Femur (tissue), 1 donor: Measurements from ENCODE around the gene HDAC7.

Experiments
- DNase-seq: peaks from one replicate; pipeline ENCODE4 v3.0.0-alpha.2; 2017

The HDAC7 gene

GRCh38 chr12:47819896-47820630, at the start of gene HDAC7:
Gene HDAC7, minus strand, starts transcription at chr12:47819903. Its CDS starts 118 bp downstream, at chr12:47819785.
- DNase-seq, result peak; percentile 91

DNA sequence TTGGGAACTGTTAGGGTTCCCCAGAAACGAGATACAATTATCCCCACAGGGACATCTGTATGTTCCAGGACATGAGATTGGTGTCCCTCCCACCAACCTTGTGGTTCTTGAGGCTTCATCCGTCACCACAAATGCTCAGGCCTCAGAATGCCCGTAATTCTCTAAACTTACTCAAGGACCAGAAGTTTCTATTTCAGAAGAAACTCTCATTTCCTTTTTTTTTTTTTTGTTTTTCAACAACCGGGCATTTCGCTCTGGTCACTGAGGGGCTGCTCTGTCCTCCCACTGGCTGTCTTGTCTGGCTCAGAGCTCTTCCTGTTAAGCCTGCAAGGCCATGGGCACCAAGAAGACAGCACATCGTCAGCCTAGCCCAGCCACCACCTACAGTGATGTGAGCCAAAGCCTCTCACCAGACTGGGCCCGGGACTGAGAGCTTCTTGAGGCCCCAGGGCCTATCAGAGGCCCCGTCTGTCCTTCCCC, 48.9 kb upstream of the HDAC7 start:
- DNase-seq, result no peak

GRCh38 chr12:47868041-47868440, 48.3 kb upstream of the HDAC7 start:
- DNase-seq, result no peak

DNA sequence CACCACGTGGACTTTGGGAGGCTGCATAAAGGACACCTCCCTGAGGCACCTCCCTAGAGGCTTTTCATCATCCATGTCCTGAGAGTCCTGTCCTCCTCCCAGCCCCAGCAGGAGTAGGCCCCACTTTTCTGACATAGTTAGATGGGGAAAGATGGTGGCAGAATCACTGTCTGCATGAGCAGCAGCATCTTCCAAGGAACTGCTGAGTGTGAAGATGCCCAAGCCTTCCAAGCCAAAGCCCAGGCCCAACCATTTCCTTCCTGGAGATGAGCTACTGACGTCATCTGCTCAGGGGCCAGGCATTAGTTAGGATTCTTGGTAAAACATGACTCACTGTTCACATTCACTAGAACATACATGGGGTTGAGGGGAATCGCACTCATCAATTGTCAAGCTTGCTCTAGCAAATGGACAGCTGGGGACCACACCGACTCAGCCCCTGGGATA, 47.8 kb upstream of the HDAC7 start:
- no peak for DNase-seq

DNA sequence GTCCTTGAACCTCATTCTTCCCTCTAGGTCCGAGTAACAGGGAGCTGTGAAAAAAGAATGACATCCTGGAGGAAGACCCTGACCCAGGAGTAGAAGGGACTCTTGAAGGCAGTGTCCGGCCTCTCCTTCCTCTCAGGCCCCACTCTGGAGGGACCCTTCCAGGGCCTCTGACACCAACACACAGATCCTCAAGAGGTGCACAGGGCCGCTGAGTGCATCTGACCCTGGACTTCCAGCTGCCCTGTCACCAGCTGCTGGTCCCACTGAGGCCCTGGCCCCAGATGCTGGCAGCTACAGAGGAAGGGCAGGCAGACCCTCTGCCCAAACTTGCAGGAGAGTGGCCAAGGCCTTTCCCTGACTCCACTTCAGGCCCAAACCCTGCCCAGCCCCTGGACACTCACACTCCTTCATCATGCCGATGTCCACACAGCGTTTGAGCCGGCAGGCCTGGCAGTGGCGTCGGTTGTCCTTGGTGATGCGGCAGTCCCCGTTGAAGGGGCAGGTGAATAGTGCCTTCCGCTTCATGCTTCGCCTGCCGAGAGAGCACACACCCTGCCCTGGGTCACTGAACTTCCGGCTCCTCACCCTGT, 45.0 kb upstream of the HDAC7 start:
- no peak for DNase-seq

GRCh38 chr12:47863985-47864384, 44.3 kb upstream of the HDAC7 start:
- no peak for DNase-seq

GRCh38 chr12:47863467-47863866, 43.8 kb upstream of the HDAC7 start:
- no peak for DNase-seq

DNA sequence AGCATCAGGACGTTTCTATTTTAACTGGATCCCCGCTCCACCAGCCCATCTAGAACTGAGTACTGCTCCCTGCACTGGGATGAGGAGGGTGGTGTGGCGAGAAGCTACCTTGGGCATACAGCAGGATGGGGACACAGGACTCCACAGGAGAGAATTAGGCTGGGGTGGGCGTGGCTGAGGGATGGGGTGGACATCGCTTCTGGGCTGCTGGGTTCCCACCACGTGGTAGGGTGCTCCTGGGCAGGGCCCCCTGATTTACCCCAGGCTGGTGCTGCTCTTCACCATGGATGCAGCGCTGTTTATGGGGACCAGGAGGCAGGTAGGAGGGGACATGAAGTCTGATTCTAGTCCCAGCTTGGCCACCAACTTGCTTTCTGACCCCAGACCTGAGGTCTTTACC, 43.2 kb upstream of the HDAC7 start:
- DNase-seq, result peak; percentile 2

DNA sequence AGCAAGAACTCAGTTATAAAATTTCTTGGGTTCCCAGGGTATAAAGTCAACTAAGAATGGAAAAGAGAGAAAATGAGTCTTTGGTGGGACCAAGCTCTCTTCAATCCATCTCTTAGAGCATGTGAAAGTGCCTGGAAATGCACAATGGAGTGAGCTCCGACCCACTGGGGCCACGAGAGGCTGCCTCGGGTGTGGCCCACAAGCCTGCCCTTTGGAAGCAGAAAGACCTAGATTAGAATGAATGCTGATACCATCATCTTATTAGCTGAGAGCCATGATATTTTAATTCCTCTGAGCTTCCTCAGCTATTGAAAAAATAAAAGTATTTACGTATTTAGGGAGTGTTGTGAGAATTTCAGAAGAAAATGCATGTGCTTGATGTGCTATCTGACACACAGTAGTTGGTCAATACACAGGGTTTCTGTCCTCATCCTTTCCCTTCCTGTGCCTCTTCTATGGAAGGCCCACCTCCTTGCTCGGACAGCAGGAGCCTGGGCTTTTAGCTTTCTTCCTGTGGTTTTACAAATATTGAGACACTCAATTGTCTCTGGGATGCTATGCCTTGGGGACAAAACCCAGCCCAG, 42.6 kb upstream of the HDAC7 start:
- no peak for DNase-seq

DNA sequence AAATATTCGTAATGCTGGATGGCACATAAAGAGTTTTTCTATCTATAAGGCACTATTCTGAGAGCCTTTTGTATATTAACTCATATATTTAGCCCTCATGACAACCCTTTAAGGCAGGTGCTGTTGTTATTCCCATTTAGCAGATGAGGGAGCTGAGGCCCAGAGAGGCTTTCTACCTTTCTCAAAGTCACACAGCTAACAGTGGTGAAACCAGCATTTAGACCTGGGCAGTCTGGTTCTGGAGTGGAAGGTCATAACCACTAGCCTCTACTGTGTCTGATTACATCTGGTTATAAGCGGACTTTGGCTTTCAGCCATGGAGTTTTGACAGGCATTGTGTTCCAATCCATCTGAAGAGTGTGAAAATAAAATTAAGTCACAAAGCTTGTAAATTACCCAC, 41.2 kb upstream of the HDAC7 start:
- DNase-seq, result no peak

DNA sequence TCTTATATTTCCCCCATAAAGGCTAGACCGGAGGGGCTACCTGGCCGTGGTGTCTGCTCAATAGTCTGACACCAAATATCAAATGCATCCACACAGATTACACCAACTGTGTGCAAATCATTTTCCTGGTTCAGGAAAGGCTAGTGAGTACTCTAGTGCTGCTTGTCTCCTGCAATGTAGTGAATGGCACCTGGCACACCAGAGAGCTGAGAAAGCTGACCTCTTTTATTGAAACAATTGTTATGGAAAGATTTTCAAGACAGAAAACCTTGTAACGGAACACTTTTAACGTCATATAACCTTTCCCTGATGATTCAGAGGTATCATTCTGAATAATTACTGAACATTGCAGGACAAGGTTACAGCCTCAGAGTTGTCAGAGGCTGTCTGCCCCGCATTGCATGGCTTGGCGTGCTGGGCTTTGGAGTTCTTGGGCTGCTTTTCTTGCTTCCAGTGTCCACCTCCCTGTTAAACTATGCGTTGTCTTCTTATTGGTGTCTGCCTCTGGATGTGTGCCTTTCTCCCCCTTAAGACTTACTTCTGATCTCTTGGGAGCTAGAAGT, 40.7 kb upstream of the HDAC7 start:
- DNase-seq, result no peak

DNA sequence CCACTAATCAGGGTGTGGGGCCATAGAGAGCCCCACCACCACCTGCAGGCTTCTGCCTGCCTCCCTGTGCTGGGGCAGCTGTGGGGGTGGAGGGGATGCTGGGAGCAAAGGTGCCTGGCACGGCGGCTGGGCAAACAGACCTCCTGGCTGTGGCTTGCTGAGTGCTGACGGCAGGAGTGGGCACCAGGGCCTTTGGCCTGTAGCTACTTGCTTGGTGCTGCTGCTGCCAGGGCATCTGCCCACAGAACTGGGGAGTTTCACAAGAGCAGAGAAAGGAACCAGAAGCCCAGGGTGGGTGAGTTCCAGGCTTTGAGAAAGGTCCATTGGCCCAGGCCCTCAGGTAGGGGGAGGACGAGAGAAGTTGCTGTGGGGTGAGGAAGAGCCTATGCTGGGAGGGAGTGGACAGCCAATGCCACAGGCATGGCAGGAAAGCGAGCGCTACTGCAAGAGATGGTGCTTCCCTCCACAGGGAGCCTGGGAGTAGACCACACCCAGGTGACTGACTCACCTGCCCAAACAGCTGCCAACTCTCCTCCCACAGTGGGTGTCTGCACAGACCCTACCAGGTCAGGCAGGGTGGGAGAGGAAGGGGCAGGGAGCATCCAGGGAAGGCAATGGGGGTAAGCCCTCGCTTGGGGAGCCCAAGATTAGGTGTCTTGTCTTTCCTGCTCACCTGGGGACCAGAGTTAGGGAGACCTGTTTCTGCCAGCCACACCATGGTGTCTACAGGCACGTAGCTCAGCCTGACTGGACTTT, 39.0 kb upstream of the HDAC7 start:
- no peak for DNase-seq

DNA sequence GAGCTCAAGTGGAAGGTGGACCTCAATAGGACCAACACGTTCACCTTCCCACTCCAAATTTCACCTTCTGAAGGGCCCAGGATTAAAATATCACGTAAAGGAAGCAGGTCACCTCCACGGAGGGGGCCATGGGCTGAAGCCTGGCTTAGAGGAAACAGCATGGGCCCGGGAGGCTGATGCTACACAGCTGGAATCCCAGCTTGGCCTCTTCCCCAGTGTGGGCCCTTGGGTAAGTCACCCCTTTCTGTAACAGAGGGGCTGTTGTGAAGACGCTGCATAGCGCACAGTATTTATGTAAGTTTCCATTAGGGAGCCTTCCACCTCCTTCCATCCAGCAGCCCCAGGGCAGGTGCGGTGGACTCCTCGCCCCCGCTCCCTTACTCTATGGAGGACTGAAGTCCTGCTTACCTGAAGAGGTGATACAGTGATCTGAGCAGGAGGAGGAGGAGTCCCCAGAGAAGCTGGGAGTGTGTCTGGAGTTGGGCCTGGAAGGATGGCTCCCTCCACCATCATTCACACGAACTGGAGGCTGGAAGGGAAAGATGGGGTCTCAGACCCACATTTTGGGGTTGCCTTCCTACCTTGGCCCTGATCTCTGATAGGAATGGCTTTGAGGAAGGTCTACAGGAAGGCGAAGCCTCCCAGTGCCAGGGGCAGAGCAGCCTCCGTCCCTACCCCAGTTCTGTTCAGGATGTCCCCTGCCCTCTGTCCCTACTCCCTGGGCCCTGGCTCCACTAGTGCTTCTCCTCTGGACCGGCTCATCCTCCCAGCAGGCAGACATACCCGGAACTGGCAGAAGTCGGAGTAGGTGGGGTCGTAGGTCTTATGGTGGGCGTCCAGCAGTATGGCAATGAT, 37.2 kb upstream of the HDAC7 start:
- DNase-seq, result no peak

DNA sequence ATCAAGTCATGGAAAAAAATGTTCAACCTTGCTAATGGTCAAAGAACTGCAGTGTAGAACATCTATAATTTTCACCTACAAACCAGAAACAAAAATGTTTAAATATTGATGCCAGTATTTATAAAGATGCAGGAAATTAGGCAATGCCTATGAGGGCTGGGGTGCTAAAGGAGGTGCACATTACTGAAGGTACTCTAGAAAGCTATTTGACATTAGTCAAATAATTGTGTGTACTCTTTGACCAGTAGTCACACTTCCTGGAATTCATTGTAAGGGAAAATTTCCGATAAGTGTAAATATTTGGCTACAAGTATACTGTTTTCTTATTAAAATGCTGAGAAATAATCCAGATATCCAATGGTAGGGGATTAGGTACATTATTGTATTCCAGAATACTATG, 36.4 kb upstream of the HDAC7 start:
- no peak for DNase-seq

GRCh38 chr12:47855502-47855901, 35.8 kb upstream of the HDAC7 start:
- no peak for DNase-seq

DNA sequence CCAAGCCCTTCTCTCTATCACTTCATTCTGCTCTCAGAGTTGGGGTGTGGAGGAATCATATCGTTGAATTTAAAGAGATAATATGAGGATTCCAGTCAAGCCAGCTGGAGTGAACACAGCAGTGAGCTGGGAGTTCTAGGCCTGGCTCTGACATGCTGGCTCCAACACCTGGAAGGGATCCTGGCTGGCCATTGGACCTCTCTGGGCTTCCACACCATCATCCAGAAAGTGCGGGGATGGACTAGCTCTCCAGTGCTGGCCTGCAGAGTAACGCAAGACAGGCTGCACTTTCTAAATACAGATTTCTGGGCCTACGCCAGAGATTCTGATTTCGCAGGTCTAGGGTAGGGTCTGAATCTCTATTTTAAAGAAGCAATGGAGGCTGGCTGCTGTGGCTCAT, 34.8 kb upstream of the HDAC7 start:
- no peak for DNase-seq

DNA sequence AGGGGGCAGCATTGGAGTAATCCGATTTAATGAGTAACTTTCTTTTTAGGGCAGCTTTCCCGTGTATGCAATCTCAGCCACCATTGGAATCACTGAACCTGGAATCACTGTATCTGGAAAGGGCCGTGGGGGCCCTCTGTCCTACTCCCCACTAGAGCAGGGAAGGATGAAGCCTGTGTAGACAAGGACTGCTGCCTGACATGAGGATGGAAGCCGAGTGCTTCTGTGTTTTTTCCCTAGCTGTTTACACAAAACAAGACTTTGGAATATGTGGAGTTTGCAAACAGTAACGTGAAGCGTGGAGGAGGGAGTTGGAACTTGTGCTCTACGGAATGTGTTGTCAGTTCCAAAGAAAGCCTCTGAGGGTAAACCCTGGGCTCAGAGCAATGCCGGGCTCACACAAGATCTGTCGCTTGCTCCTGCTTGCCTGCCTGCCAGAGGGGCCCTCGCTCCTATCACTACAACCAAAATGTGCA, 32.4 kb upstream of the HDAC7 start:
- peak; percentile 49 for DNase-seq

DNA sequence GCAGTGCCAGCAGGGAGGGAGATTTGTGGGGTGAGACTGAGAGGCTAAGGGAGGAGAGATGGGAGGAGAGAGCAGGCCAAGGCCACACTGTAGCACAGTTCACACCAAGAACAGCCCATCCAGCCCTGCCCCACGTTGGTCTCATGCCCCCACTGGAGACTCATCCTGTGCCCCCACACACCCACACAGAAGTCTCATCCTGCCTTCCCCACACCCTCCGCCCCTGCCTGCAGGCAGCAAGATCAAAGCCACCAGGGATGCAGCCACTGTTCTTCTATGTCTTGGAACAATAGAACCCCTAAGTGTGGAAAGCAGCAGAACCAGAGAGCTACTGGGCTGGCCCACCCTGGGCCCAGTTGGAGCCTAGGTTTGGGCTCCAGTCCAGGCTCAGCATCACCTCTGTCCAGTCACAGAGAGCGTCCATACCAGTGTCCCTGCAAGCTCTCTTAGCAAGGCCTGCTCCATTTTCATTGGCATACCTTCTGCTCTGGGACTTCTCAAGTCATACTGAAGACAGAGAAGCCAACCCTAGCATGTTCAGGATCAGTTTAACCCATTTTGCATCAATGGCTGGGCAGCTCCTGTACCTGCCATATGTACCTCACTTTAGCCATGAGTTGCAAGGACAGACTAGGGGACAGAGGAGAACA, 31.7 kb upstream of the HDAC7 start:
- DNase-seq, result peak; percentile 9

DNA sequence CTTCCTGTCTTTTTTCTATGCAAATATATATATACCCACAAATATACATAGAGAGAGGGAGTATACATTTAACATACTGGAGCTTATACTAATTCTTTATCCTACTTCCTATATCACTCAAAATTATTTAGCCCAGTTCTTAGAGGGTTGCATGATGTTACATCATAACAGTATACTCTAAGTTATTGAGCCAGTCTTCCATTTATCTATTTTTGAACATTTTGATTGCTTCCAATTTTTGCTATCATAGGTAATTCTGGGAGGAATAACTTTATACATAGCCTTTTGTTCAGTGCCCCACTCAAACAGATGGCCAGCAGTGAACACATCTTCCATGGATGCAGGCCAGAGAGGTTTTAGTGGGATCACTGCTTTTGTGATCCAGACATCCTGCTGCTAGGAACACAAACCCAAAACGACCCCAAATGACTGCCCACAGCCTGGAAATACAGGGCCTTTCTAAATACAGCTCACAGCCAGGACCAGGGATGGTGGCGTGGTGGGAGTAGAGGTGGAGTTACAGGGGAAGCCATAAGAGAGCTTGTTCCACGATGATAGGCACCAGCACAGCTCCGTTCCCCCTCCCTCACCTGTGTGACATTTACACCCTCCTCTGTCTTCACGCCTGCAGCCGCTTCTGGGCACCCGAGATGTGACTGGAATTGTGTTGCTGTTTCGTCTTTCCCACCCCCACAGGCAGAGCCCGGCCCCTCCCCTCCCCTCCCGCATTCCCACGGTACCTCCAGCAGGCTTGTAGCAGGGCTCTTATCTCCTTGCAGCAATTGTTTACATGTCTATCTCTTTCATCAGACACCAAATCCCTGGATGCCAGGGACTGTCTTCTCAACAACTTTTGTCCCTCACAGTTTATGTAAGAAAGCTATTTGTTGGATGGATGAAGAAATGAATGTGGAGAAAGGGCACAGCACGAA, 30.7 kb upstream of the HDAC7 start:
- no peak for DNase-seq

GRCh38 chr12:47849261-47849660, 29.6 kb upstream of the HDAC7 start:
- no peak for DNase-seq
